Measurements from ENCODE around the gene ZNF438. TPM values are rescaled to one million over a fixed set of nuclear protein-coding genes. Genes with fewer than 3 reads are reported as not detected.
"Not testable (repeated sequence)": the region's sequence is repeated elsewhere in the genome, so short reads cannot be mapped to it uniquely, and the experiment has no call there.

The ZNF438 gene
- total RNA-seq, 1 donor, result 4.3 TPM

- Histone ChIP-seq H3K27me3 (ENCODE audit: insufficient read depth, low read length) (no peaks in the 10 kb centered on the region), H3K9me3 (ENCODE audit: low read depth, low read length) (no peaks in the 10 kb centered on the region), H2AFZ (ENCODE audit: low read length) (no peak overlapping the region), H4K20me1 (ENCODE audit: insufficient read depth, low read length) (no peaks in the 10 kb centered on the region), H3K4me2 (ENCODE audit: insufficient read depth, low read length) (no peak overlapping the region), H3K79me2 (ENCODE audit: insufficient read depth, low read length) (no peaks in the 10 kb centered on the region), H3K27ac (ENCODE audit: low read depth, low read length) (no peak overlapping the region), H3K4me1 (ENCODE audit: insufficient read depth, low read length) (no peaks in the 10 kb centered on the region), H3K36me3 (ENCODE audit: insufficient read depth, low read length) (no peaks in the 10 kb centered on the region), H3K4me3 (ENCODE audit: insufficient read depth, low read length) (no peak overlapping the region)
- no peak for DNase-seq (ENCODE audit: insufficient read length, low spot score, missing footprints)
- TF ChIP-seq CTCF (IDR thresholded peaks at IDR 0.05; ENCODE audit: extremely low read depth, low read depth, low read length), result no peak
Measured at GRCh38 chr10:30935078-30935477, 96.6 kb downstream of the ZNF438 start.

- no peaks in the 10 kb centered on the region for H3K9me3 ChIP-seq (ENCODE audit: low read depth, low read length)
Measured at GRCh38 chr10:30931094-30931493, 100.6 kb downstream of the ZNF438 start.

GRCh38 chr10:30929901-30930520 is 101.7 kb downstream of the ZNF438 start:
- DNase-seq (ENCODE audit: insufficient read length, low spot score, missing footprints), result no peak
- Histone ChIP-seq H3K79me2 (ENCODE audit: insufficient read depth, low read length) (no peaks in the 10 kb centered on the region), H4K20me1 (ENCODE audit: insufficient read depth, low read length) (no peaks in the 10 kb centered on the region), H3K27ac (ENCODE audit: low read depth, low read length) (no peak overlapping the region), H3K4me1 (ENCODE audit: insufficient read depth, low read length) (no peaks in the 10 kb centered on the region), H3K4me2 (ENCODE audit: insufficient read depth, low read length) (no peak overlapping the region), H3K27me3 (ENCODE audit: insufficient read depth, low read length) (no peaks in the 10 kb centered on the region), H3K36me3 (ENCODE audit: insufficient read depth, low read length) (no peaks in the 10 kb centered on the region), H3K4me3 (ENCODE audit: insufficient read depth, low read length) (no peak overlapping the region), H2AFZ (ENCODE audit: low read length) (no peak overlapping the region), H3K9me3 (ENCODE audit: low read depth, low read length) (no peaks in the 10 kb centered on the region)
- no peak for TF ChIP-seq CTCF (IDR thresholded peaks at IDR 0.05; ENCODE audit: extremely low read depth, low read depth, low read length)

More at GRCh38 chr10:30931094-30931493, 100.6 kb downstream of the ZNF438 start:
- H3K27me3 ChIP-seq (ENCODE audit: insufficient read depth, low read length), result no peaks in the 10 kb centered on the region
- no peak overlapping the region for H2AFZ ChIP-seq (ENCODE audit: low read length)
- H3K4me3 ChIP-seq (ENCODE audit: insufficient read depth, low read length), result no peak overlapping the region
- H3K27ac ChIP-seq (ENCODE audit: low read depth, low read length), result no peak overlapping the region
- H3K36me3 ChIP-seq (ENCODE audit: insufficient read depth, low read length), result no peaks in the 10 kb centered on the region
- no peak overlapping the region for H3K4me2 ChIP-seq (ENCODE audit: insufficient read depth, low read length)
- no peaks in the 10 kb centered on the region for H3K79me2 ChIP-seq (ENCODE audit: insufficient read depth, low read length)
- no peak for TF ChIP-seq CTCF (IDR thresholded peaks at IDR 0.05; ENCODE audit: extremely low read depth, low read depth, low read length)
- DNase-seq (ENCODE audit: insufficient read length, low spot score, missing footprints), result no peak
- no peaks in the 10 kb centered on the region for H3K4me1 ChIP-seq (ENCODE audit: insufficient read depth, low read length)
- H4K20me1 ChIP-seq (ENCODE audit: insufficient read depth, low read length), result no peaks in the 10 kb centered on the region

- not testable (repeated sequence) for H3K27me3 ChIP-seq (ENCODE audit: insufficient read depth, low read length); H3K4me2 ChIP-seq (ENCODE audit: insufficient read depth, low read length); H3K36me3 ChIP-seq (ENCODE audit: insufficient read depth, low read length); H4K20me1 ChIP-seq (ENCODE audit: insufficient read depth, low read length); DNase-seq (ENCODE audit: insufficient read length, low spot score, missing footprints); H2AFZ ChIP-seq (ENCODE audit: low read length); H3K9me3 ChIP-seq (ENCODE audit: low read depth, low read length); H3K4me3 ChIP-seq (ENCODE audit: insufficient read depth, low read length); H3K4me1 ChIP-seq (ENCODE audit: insufficient read depth, low read length); H3K79me2 ChIP-seq (ENCODE audit: insufficient read depth, low read length); H3K27ac ChIP-seq (ENCODE audit: low read depth, low read length)
Measured at GRCh38 chr10:30929311-30929729, 102.3 kb downstream of the ZNF438 start.

Measured in osteoblast (primary cell).